Measurements from ENCODE around the gene TUBG1.

The TUBG1 gene

DNA sequence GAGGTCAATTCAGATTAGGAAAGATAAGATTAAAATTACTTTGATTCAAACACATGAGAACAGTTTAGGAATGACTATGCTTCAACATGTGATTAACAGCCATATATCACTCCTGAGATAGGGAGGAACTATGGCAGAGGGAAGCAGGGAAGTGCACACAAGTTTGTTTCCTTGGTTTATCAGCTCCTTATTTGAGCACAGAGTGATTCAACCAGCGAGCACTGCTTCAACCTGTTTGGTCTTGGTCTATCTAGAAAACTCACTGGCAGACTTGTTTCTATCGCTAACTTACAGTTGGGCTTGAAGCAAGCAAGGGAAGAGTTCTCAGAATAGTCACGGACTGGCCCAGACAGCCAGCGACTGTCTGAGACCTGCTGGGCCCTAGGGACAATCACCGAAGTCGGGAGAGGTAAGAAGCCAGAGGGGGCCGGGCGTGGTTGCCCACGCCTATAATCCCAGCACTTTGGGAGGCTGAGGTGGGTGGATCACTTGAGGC is 23.5 kb downstream of the TUBG1 start:
- TF ChIP-seq, protein P1, sequence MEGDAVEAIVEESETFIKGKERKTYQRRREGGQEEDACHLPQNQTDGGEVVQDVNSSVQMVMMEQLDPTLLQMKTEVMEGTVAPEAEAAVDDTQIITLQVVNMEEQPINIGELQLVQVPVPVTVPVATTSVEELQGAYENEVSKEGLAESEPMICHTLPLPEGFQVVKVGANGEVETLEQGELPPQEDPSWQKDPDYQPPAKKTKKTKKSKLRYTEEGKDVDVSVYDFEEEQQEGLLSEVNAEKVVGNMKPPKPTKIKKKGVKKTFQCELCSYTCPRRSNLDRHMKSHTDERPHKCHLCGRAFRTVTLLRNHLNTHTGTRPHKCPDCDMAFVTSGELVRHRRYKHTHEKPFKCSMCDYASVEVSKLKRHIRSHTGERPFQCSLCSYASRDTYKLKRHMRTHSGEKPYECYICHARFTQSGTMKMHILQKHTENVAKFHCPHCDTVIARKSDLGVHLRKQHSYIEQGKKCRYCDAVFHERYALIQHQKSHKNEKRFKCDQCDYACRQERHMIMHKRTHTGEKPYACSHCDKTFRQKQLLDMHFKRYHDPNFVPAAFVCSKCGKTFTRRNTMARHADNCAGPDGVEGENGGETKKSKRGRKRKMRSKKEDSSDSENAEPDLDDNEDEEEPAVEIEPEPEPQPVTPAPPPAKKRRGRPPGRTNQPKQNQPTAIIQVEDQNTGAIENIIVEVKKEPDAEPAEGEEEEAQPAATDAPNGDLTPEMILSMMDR (IDR thresholded peaks at IDR 0.05; ENCODE audit: control extremely low read depth, extremely low read depth, low read depth, missing control alignments), result no peak
- no peak for DNase-seq (ENCODE audit: extremely low spot score)
- POLR2A ChIA-PET, result no interaction called here
- CTCF ChIA-PET, result interaction anchor here (0.8 to 1.8 kb wide), 6 partner anchors 9 to 54 kb away, joined by 3 to 7 read pairs (median 3); no protein-coding TSS in a partner anchor

DNA sequence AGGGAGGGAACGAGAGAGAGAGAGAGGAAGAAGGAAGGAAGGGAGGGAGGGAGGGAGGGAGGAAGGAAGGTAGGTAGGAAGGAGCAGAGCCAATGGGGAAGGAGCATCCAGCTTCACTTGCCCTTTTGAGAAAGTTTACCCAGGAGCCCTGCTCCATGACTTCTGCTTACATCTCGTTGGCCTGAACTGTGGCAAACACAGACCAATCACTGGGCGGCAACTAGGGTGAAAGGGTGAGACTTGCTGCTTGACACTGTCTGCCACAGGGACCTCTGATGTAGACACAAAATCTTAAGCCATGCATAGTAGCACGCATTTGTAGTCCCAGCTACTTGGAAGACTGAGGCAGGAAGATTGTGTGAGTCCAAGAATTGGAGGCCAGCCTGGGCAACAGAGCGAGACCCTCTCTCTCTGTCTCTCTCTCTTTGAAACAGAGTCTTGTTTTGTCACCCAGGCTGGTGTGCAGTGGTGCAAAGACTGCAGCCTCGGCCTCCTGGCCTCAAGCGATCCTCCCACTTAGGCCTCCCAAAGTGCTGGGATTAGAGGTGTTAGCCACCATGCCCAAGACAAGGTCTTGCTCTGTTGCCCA is 30.1 kb downstream of the TUBG1 start:
- POLR2A ChIA-PET, result no interaction called here
- CTCF ChIA-PET, result interaction anchor here (2.2 kb wide), 1 partner anchor 9 kb away, joined by 5 read pairs; no protein-coding TSS in a partner anchor
- DNase-seq (ENCODE audit: extremely low spot score), result no peak
- TF ChIP-seq, protein P1 (IDR thresholded peaks at IDR 0.05; ENCODE audit: control extremely low read depth, extremely low read depth, low read depth, missing control alignments), result no peak

DNA sequence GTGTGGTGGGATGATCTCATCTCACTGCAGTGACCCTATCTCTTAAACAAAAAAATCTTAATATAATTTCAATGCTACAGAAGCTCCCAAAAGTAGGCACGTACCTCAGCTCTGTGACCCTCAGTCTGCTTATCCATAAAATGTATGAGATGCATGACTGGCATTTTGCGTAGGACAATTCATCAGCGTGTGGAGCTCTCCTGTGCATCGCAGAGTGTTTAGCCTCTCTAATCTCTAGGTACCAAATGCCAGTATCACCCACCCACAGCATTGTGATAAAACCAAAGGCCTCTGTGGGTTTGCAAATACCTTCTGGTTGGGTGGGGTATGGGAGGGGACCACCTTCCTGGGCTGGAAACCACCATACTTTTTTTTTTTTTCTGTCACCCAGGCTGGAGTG is 30.6 kb downstream of the TUBG1 start:
- POLR2A ChIA-PET, result no interaction called here

DNA sequence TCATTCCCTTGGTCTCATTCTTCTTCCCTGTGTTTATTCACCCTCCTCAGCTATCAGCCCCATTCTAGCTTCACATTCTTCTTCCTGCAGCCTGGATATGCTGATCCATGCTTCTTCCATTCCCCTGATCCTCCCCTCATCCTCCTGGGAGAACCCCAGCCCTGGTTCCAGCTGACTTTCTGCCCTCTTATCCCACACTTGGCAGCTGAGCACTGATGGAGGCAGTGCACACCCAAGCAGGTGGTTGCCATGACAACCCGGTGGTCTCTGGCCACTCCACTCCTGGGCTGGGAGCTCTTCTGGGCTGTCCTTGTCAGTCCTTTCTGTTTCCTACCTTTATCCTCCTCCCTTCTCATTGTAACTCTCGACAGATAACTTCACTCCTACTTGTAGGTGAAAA is 32.9 kb downstream of the TUBG1 start:
- TF ChIP-seq, protein P1 (IDR thresholded peaks at IDR 0.05; ENCODE audit: control extremely low read depth, extremely low read depth, low read depth, missing control alignments), result no peak
- no peak for DNase-seq (ENCODE audit: extremely low spot score)
- POLR2A ChIA-PET, result no interaction called here
- CTCF ChIA-PET, result interaction anchor here (0.9 to 1.7 kb wide), 2 partner anchors 10 to 64 kb away, joined by 3 to 4 read pairs; no protein-coding TSS in a partner anchor

More for the DNA sequence above, 30.6 kb downstream of the TUBG1 start:
- TF ChIP-seq, protein P1 (IDR thresholded peaks at IDR 0.05; ENCODE audit: control extremely low read depth, extremely low read depth, low read depth, missing control alignments), result no peak
- CTCF ChIA-PET, result interaction anchor here (2.2 kb wide), 1 partner anchor 8 kb away, joined by 5 read pairs; no protein-coding TSS in a partner anchor
- no peak for DNase-seq (ENCODE audit: extremely low spot score)

DNA sequence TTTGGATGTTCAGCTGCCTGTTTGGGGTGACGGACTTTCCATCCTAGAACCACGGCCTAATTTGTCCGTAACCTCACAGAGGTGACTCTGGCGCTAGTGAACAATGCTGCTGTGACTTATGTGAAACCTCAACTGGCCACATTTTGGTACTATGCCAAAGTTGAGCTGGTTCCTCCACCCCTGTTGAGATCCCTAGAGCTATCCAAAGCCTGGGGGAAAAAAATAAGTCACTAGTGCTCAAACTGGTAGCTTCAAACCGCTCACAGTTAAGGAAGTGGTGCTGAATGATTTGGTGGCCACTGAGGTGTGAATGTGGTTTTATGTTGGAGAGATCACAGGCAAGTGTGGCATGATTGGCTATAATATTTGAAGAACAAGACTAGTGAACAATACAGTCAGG is 38.3 kb downstream of the TUBG1 start:
- TF ChIP-seq, protein P1 (IDR thresholded peaks at IDR 0.05; ENCODE audit: control extremely low read depth, extremely low read depth, low read depth, missing control alignments), result no peak
- ChIA-PET POLR2A (no interaction called here), CTCF (interaction anchor here (0.7 to 2.4 kb wide), 7 partner anchors 9 to 70 kb away, joined by 3 to 8 read pairs (median 3); partner anchors contain the start of gene PSMC3IP)
- no peak for DNase-seq (ENCODE audit: extremely low spot score)

DNA sequence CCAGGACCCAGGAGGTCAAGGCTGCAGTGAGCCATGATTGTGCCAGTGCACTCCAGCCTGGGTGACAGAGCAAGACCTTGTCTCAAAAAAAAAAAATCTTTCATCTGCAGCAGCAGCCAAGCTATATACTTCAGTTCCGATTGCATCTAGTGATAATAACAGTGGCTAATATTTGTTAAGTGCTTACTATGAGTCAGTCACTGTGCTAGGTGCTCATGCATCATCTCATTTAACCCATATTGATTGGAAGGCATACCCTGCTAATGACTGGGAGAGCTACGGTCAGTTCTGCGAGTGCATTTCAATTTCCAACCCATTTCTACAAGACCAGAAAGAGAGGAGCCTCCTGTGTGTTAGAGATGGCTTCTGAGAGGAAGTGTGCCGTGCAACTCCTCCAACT is 41.9 kb downstream of the TUBG1 start:
- ChIA-PET POLR2A (no interaction called here), CTCF (interaction anchor here (1.2 kb wide), 1 partner anchor 30 kb away, joined by 3 read pairs; no protein-coding TSS in a partner anchor)
- TF ChIP-seq, protein P1 (IDR thresholded peaks at IDR 0.05; ENCODE audit: control extremely low read depth, extremely low read depth, low read depth, missing control alignments), result no peak
- no peak for DNase-seq (ENCODE audit: extremely low spot score)
